B cell (primary cell): ENCODE data around the gene JADE2. TPM values are rescaled to one million over a fixed set of nuclear protein-coding genes. Genes with fewer than 3 reads are reported as not detected.

Source experiments
- ATAC-seq: fragments of 200-7000 bp; cut with Tn5 transposase; one replicate; pipeline ENCODE4 v1.10.0; 2021; ENCODE audit warnings: low read depth, mild to moderate bottlenecking, moderate number of reproducible peaks, moderate library complexity
- CTCF ChIA-PET: fragments of 350-600 bp; sonication (Branson Sonifier 250); formaldehyde crosslinking; loops from one replicate; lab custom pipeline; 2021; ENCODE audit warnings: antibody characterized with exemption, inconsistent platforms; lab: Charles Lee
- POLR2A ChIA-PET: fragments of 350-600 bp; sonication (Branson Sonifier 250); formaldehyde crosslinking; loops from one replicate; lab custom pipeline; 2021; ENCODE audit warnings: antibody characterized with exemption; lab: Charles Lee
- DNase-seq: peaks from one replicate; pipeline ENCODE4 v3.0.0; 2013
- H2AFZ ChIP-seq: 2 replicates; pipeline ENCODE4 v1.6.1; 2012; ENCODE audit warnings: mild to moderate bottlenecking, low read depth, low read length; ENCODE audit not compliant: insufficient read depth, poor library complexity, severe bottlenecking
- H3K27ac ChIP-seq, 2 donors: 1 replicate in 1 of 2; 2 replicates in 1 of 2; pipeline ENCODE4 v1.5.1; 2012 to 2013; ENCODE audit warnings: low read length in 2 of 2, mild to moderate bottlenecking in 2 of 2, moderate library complexity in 1 of 2
- H3K27me3 ChIP-seq, 4 experiments: fragments of 200-600 bp in 1 of 4; sonication (generic) in 1 of 4; replicated peaks in 1 of 4; 1 replicate in 2 of 4; 2 replicates in 2 of 4; pipeline versions ENCODE4 v1.6.1 to v1.7.0; 2013 to 2016; ENCODE audit warnings: low read length in 3 of 4, mild to moderate bottlenecking in 2 of 4, mixed read lengths in 1 of 4, moderate library complexity in 1 of 4; ENCODE audit not compliant: insufficient read depth in 4 of 4, control insufficient read depth in 3 of 4; ENCODE audit errors: control extremely low read depth in 1 of 4
- H3K36me3 ChIP-seq, 2 experiments: replicated peaks in 1 of 2; 1 replicate in 1 of 2; 2 replicates in 1 of 2; pipeline versions ENCODE4 v1.6.1 to v1.7.1; 2013; ENCODE audit warnings: low read length in 1 of 2; ENCODE audit not compliant: insufficient read depth in 2 of 2, control insufficient read depth in 1 of 2; ENCODE audit errors: control extremely low read depth in 1 of 2, extremely low read depth in 1 of 2
- H3K4me1 ChIP-seq, 2 donors: fragments of 200-600 bp in 1 of 2; sonication (generic) in 1 of 2; 1 replicate in 1 of 2; 2 replicates in 1 of 2; pipeline versions ENCODE4 v1.5.1 to v1.6.1; 2013 to 2017; ENCODE audit warnings: low read length in 2 of 2; ENCODE audit not compliant: control insufficient read depth in 2 of 2, insufficient read depth in 2 of 2
- H3K4me2 ChIP-seq: replicated peaks from 2 replicates; pipeline ENCODE3; 2012; ENCODE audit warnings: mild to moderate bottlenecking, low read depth, low read length; ENCODE audit not compliant: poor library complexity, severe bottlenecking
- H3K4me3 ChIP-seq, 5 experiments: fragments of 200-600 bp in 1 of 5; sonication (generic) in 1 of 5; 1 replicate in 3 of 5; 2 replicates in 2 of 5; pipeline versions ENCODE4 v1.5.1 to v1.7.0; 2011 to 2016; ENCODE audit warnings: low read length in 4 of 5, mild to moderate bottlenecking in 4 of 5, low read depth in 2 of 5, control low read depth in 1 of 5, moderate library complexity in 1 of 5; ENCODE audit not compliant: insufficient read depth in 1 of 5; ENCODE audit errors: control extremely low read depth in 1 of 5, extremely low read depth in 1 of 5
- H3K79me2 ChIP-seq: fragments of 200-600 bp; sonication (generic); one replicate; pipeline ENCODE4 v1.6.0; 2016; ENCODE audit warnings: low read length; ENCODE audit not compliant: control insufficient read depth, insufficient read depth
- H3K9ac ChIP-seq: fragments of 200-600 bp; sonication (generic); 2 replicates; pipeline ENCODE4 v1.6.1; 2017; ENCODE audit warnings: mild to moderate bottlenecking, low read length, moderate library complexity
- H3K9me3 ChIP-seq, 3 donors: one replicate each; pipeline versions ENCODE4 v1.6.1 to v1.7.1; 2013; ENCODE audit warnings: low read length in 2 of 3; ENCODE audit not compliant: control insufficient read depth in 2 of 3, insufficient read depth in 1 of 3; ENCODE audit errors: control extremely low read depth in 1 of 3
- H4K20me1 ChIP-seq: 2 replicates; pipeline ENCODE4 v1.6.0; 2012; ENCODE audit warnings: mild to moderate bottlenecking, low read length; ENCODE audit not compliant: insufficient read depth, control insufficient read depth, poor library complexity, severe bottlenecking
- H3K27ac Mint-ChIP-seq: one replicate; pipeline ENCODE4 v1.8.0; 2021; ENCODE audit warnings: mixed read lengths
- H3K27me3 Mint-ChIP-seq: one replicate; pipeline ENCODE4 v1.8.0; 2021; ENCODE audit warnings: mixed read lengths
- H3K4me1 Mint-ChIP-seq: one replicate; pipeline ENCODE4 v1.8.0; 2021; ENCODE audit warnings: mixed read lengths
- H3K4me3 Mint-ChIP-seq: one replicate; pipeline ENCODE4 v1.8.0; 2021; ENCODE audit warnings: mixed read lengths
- H3K9me3 Mint-ChIP-seq: one replicate; pipeline ENCODE4 v1.8.0; 2022; ENCODE audit warnings: mixed read lengths; ENCODE audit not compliant: insufficient read depth
- CTCF ChIP-seq: fragments of 200-600 bp; IDR thresholded peaks from one replicate; pipeline ENCODE4 v1.8.0; 2022; ENCODE audit warnings: antibody characterized with exemption, mild to moderate bottlenecking
- EZH2 ChIP-seq: IDR thresholded peaks from 2 replicates; pipeline ENCODE4 v1.6.1; 2012; ENCODE audit warnings: borderline replicate concordance, low read depth, mild to moderate bottlenecking, moderate library complexity, low read length; ENCODE audit not compliant: insufficient read depth, poor library complexity, severe bottlenecking
- WGBS: methylation state at CpG from one replicate; pipeline ENCODE4 v1.1.5; 2013; ENCODE audit warnings: missing lambda C conversion rate; ENCODE audit not compliant: insufficient coverage; 5-methylcytosine and 5-hydroxymethylcytosine counted together
- intact Hi-C: fragments of 100-400 bp; cut with micrococcal nuclease; formaldehyde crosslinking; loops from one replicate; pipeline ENCODE4 v1.10.0; 2022
- polyA plus RNA-seq: library from polyadenylated mRNA; depleted of rRNA; stranded (reverse); fragments of >200 nt; gene quantifications from 2 replicates; pipeline ENCODE4 v1.2.3, GENCODE V29; 2012
- total RNA-seq, 2 donors: library from RNA; stranded (reverse); fragments of 120-200 nt in 1 of 2; gene quantifications; 1 replicate in 1 of 2; 2 replicates in 1 of 2; pipeline versions ENCODE4 v1.2.3 to v1.2.4, GENCODE V29; 2013 to 2022

JADE2 gene
- total and polyA plus RNA-seq, 2 donors (not counting 1 experiment from before 2014, with no cell fraction given) = 80.5 to 247 TPM

DNA sequence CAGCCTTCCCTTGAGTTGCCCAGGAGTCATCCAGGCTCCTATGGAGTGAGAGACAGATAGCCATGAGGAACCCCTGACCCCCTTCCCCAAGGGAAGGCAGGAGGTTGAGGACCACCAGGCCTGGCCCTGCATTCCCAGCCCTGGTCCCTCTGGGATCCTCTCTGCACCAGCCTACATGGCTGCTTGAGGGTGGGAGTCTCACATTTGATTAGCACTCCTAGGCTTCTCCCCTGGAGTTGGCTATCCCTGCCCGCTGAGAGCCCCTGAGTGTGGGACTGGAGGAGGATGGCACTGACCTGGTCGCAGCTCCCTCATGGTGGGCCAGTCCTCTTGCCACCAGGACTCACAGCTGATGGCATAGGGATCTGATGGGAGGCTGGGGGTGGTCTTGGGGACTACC, 60.5 kb downstream of the JADE2 start:
- ATAC-seq (no peak), DNase-seq (no peak)
- no peak overlapping the region for H3K4me3 Mint-ChIP-seq
- Histone ChIP-seq H3K36me3 (peaks cover 0 to 9% of the 10 kb centered on the region in 2 experiments), H3K4me1 (peaks cover 3 to 5% of the 10 kb centered on the region in 2 donors), H3K27me3 (no peaks in the 10 kb centered on the region), H3K4me2 (no peak overlapping the region), H3K27ac (no peak overlapping the region), H2AFZ (no peak overlapping the region), H3K4me3 (no peak overlapping the region), H4K20me1 (peaks cover 16% of the 10 kb centered on the region), H3K9ac (no peak overlapping the region), H3K9me3 (no peaks in the 10 kb centered on the region), H3K79me2 (no peaks in the 10 kb centered on the region)
- H3K27ac Mint-ChIP-seq = no peak overlapping the region
- 100% methylated on average over 2 of the region's 2 CpGs for WGBS
- TF ChIP-seq EZH2 (no peak), CTCF (no peak)
- ChIA-PET CTCF (interaction anchor here (1.0 to 7.9 kb wide), 9 partner anchors 9 to 403 kb away, joined by 3 to 167 read pairs (median 10); partner anchors contain the start of gene CDKN2AIPNL), POLR2A (interaction anchor here (0.7 kb wide), 1 partner anchor 53 kb away, joined by 6 read pairs; no protein-coding TSS in a partner anchor)
- no peaks in the 10 kb centered on the region for H3K27me3 Mint-ChIP-seq
- intact Hi-C loops = loop anchor here (1.0 to 2.0 kb wide), 4 partner anchors 215 to 402 kb away; partner anchors contain the start of genes PCBD2 and UBE2B
- H3K9me3 Mint-ChIP-seq = no peaks in the 10 kb centered on the region
- peaks cover 21% of the 10 kb centered on the region for H3K4me1 Mint-ChIP-seq

DNA sequence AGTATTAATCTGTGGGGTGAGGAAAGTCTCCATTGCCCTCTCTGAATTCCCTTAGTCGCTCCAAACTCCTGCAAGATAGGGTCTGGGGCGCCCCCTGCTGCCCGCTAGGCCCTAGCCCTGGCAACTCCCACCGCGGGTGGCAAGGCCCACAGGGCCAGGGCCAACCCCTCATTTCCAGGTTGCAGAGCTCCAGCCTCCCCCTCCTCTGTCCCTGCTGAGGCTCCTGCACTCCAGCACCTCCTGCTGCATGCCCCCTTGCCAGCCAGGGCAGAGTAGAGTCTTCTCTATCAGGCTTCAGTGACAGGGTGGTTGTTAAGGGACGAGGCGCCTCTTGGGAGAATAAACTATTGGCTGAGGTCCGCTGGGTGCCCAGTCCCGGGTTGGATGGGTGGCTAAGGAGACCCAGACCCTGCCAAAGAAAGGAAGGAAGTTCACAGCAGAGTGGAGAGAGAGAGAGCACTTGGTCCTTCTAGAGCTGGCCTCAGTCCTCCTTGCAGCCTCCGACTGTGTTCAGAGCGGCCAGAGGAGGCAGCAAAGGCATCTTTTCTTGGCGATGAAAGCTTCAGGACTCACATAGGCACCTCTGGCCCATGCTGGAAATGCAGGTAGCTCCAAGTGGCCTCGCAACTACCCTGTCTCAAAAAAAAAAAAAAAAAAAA, 61.5 kb downstream of the JADE2 start:
- Histone ChIP-seq H3K4me2 (peak overlapping the region; percentile 73), H3K27me3 (no peaks in the 10 kb centered on the region), H2AFZ (peak overlapping the region; percentile 91), H3K79me2 (no peaks in the 10 kb centered on the region), H3K4me1 (peaks cover 3 to 5% of the 10 kb centered on the region in 2 donors), H3K9ac (peak overlapping the region; percentile 46), H3K9me3 (no peaks in the 10 kb centered on the region), H3K36me3 (no peaks in the 10 kb centered on the region), H3K27ac (no peak overlapping the region), H3K4me3 (peak overlapping the region in 1 of 5 experiments; percentile 33), H4K20me1 (peaks cover 6% of the 10 kb centered on the region)
- CTCF ChIA-PET = interaction anchor here (0.5 to 7.9 kb wide), 56 partner anchors 10 to 608 kb away, joined by 3 to 167 read pairs (median 4); partner anchors contain the start of genes CDKL3, CDKN2AIPNL, PPP2CA and SKP1
- H3K4me1 Mint-ChIP-seq = peaks cover 21% of the 10 kb centered on the region
- POLR2A ChIA-PET = interaction anchor here (0.7 to 1.6 kb wide), 6 partner anchors 10 to 286 kb away, joined by 3 to 7 read pairs (median 4); partner anchors contain the start of genes CDKN2AIPNL and UBE2B
- DNase-seq (peak; percentile 82), ATAC-seq (peak; percentile 89)
- intact Hi-C loops = loop anchor here (1.0 to 2.0 kb wide), 4 partner anchors 216 to 403 kb away; partner anchors contain the start of genes PCBD2 and UBE2B
- H3K27me3 Mint-ChIP-seq = no peaks in the 10 kb centered on the region
- no peaks in the 10 kb centered on the region for H3K9me3 Mint-ChIP-seq
- 18% methylated on average over 12 of the region's 13 CpGs for WGBS
- H3K27ac Mint-ChIP-seq = no peak overlapping the region
- TF ChIP-seq CTCF = peak; percentile 86
- TF ChIP-seq EZH2 = no peak
- H3K4me3 Mint-ChIP-seq = peak overlapping the region; percentile 49
